ENCODE results near the gene ASCL1. TPM values are rescaled to one million over a fixed set of nuclear protein-coding genes. Genes with fewer than 3 reads are reported as not detected.

Gene ASCL1
- total RNA-seq, 1 donor from 2014 or later, result not detected

DNA sequence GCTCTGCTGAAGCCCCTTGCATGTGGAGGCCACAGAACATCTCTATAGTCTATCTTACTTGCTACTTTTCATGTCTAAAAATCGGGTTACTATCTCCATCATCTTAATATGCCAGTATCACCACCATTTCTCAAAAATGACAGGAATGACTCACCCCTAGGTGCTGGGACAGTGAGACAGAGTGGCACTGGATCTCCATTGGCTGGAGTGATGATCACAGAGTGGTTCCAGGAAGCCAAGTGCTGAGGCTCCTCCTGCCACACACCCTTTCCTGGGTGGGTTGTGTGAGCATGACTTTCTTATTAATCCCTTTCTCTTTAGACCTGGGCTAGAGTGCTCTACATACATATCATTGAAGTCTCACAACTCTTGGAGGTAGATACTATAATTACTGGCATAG, 3.3 kb upstream of the ASCL1 start:
- FAIRE-seq, result no peak
- H3K36me3 ChIP-seq (ENCODE audit: control insufficient read depth, insufficient read depth, low read length), result no peaks in the 10 kb centered on the region
- peaks cover 37% of the 10 kb centered on the region for H3K27me3 ChIP-seq (ENCODE audit: control insufficient read depth, insufficient read depth, low read length)
- H3K4me3 ChIP-seq (ENCODE audit: low read depth, low read length), result no peak overlapping the region
- TF ChIP-seq, protein P1, sequence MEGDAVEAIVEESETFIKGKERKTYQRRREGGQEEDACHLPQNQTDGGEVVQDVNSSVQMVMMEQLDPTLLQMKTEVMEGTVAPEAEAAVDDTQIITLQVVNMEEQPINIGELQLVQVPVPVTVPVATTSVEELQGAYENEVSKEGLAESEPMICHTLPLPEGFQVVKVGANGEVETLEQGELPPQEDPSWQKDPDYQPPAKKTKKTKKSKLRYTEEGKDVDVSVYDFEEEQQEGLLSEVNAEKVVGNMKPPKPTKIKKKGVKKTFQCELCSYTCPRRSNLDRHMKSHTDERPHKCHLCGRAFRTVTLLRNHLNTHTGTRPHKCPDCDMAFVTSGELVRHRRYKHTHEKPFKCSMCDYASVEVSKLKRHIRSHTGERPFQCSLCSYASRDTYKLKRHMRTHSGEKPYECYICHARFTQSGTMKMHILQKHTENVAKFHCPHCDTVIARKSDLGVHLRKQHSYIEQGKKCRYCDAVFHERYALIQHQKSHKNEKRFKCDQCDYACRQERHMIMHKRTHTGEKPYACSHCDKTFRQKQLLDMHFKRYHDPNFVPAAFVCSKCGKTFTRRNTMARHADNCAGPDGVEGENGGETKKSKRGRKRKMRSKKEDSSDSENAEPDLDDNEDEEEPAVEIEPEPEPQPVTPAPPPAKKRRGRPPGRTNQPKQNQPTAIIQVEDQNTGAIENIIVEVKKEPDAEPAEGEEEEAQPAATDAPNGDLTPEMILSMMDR (IDR thresholded peaks at IDR 0.05; ENCODE audit: insufficient read depth, low read length, severe bottlenecking), result no peak
- DNase-seq (ENCODE audit: low read depth), result no peak

DNA sequence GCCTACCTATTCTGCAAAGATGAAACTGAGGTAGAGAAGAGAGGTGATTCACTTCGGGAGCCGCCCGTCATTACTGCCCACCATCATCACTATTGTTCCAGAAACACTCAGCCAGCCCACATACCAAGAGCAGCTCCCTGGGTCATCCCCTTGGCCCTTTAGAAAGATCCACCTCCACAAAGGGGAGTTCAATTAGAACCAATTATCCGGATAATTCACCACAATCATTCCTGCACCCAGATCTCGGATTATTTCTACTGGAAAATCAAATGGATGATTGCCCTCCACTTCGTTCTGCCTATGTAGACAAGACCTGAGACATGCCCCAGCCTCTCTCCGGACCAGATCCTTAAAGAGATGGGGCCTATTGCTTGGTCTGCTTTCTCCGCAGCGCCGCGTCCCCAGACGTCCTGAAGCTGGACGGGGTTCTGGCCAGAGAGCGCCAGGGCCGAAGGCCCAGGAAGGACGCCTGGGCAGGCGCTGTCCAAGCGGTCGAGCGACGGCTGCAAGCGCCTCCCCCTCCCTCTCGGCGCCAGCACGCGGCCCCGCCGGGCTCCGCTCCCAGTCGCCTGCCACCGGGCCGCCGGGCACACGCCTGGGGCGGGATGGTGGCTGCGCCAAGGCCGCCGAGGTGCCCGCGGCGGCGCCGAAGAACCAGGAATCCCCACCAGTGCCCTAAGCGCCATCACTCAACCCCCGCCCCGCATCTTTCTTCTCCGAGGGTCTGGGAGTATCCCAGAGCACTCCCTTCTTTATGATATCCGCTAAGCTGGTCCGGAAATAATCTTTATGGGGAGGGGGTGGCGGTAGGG, 1.3 kb upstream of the ASCL1 start:
- DNase-seq (ENCODE audit: low read depth), result no peak
- FAIRE-seq, result no peak
- Histone ChIP-seq H3K36me3 (ENCODE audit: control insufficient read depth, insufficient read depth, low read length) (no peaks in the 10 kb centered on the region), H3K27me3 (ENCODE audit: control insufficient read depth, insufficient read depth, low read length) (peaks cover 40% of the 10 kb centered on the region), H3K4me3 (ENCODE audit: low read depth, low read length) (no peak overlapping the region)
- TF ChIP-seq, protein P1 (IDR thresholded peaks at IDR 0.05; ENCODE audit: insufficient read depth, low read length, severe bottlenecking), result no peak

DNA sequence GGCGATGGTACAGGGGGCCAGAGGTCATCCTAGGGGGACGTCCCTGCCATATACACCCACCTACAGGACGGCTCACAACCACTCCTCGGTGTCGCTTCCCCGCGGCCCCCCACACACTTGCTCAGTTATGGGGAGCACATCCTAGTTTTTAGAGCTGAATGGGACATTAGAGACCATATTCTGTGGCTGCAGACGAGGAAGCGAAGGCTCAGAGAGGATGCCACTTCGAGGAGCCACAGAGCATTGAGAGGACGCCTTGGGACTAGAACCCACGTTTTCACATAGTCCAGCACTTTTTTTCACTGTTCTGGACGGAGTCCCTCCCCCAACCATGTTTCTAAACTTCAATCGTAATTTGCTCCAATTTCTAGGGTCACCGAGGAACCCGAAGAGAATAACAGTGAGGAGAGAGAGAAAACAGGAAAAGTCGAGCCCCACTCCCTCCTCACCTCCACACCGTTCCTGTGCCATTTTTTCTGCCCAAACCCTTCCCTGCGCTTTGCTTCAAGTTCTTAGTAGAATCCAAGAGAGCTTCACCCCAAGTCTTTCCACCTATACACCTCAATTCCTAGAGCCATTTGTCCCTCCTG, 641 bp upstream of the ASCL1 start:
- Histone ChIP-seq H3K36me3 (ENCODE audit: control insufficient read depth, insufficient read depth, low read length) (no peaks in the 10 kb centered on the region), H3K4me3 (ENCODE audit: low read depth, low read length) (no peak overlapping the region), H3K27me3 (ENCODE audit: control insufficient read depth, insufficient read depth, low read length) (peaks cover 40% of the 10 kb centered on the region)
- TF ChIP-seq, protein P1 (IDR thresholded peaks at IDR 0.05; ENCODE audit: insufficient read depth, low read length, severe bottlenecking), result no peak
- no peak for DNase-seq (ENCODE audit: low read depth)
- no peak for FAIRE-seq

DNA sequence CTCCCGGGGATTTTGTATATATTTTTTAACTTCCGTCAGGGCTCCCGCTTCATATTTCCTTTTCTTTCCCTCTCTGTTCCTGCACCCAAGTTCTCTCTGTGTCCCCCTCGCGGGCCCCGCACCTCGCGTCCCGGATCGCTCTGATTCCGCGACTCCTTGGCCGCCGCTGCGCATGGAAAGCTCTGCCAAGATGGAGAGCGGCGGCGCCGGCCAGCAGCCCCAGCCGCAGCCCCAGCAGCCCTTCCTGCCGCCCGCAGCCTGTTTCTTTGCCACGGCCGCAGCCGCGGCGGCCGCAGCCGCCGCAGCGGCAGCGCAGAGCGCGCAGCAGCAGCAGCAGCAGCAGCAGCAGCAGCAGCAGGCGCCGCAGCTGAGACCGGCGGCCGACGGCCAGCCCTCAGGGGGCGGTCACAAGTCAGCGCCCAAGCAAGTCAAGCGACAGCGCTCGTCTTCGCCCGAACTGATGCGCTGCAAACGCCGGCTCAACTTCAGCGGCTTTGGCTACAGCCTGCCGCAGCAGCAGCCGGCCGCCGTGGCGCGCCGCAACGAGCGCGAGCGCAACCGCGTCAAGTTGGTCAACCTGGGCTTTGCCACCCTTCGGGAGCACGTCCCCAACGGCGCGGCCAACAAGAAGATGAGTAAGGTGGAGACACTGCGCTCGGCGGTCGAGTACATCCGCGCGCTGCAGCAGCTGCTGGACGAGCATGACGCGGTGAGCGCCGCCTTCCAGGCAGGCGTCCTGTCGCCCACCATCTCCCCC, 777 bp downstream of the ASCL1 start:
- Histone ChIP-seq H3K27me3 (ENCODE audit: control insufficient read depth, insufficient read depth, low read length) (peaks cover 46% of the 10 kb centered on the region), H3K36me3 (ENCODE audit: control insufficient read depth, insufficient read depth, low read length) (no peaks in the 10 kb centered on the region), H3K4me3 (ENCODE audit: low read depth, low read length) (peak overlapping the region; percentile 12)
- FAIRE-seq (no peak), DNase-seq (ENCODE audit: low read depth) (no peak)
- TF ChIP-seq, protein P1 (IDR thresholded peaks at IDR 0.05; ENCODE audit: insufficient read depth, low read length, severe bottlenecking), result no peak

DNA sequence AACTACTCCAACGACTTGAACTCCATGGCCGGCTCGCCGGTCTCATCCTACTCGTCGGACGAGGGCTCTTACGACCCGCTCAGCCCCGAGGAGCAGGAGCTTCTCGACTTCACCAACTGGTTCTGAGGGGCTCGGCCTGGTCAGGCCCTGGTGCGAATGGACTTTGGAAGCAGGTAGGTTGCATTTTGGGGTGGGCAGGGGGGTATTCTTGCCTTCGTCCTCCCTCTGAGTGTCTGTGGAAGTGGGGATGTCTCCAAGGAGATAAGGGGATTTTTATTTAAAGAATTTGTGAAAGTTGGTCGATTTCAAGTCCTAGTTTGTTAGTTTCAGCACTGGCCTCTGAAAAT, 1.3 kb downstream of the ASCL1 start:
- Histone ChIP-seq H3K4me3 (ENCODE audit: low read depth, low read length) (no peak overlapping the region), H3K27me3 (ENCODE audit: control insufficient read depth, insufficient read depth, low read length) (peaks cover 46% of the 10 kb centered on the region), H3K36me3 (ENCODE audit: control insufficient read depth, insufficient read depth, low read length) (no peaks in the 10 kb centered on the region)
- FAIRE-seq (no peak), DNase-seq (ENCODE audit: low read depth) (no peak)
- TF ChIP-seq, protein P1 (IDR thresholded peaks at IDR 0.05; ENCODE audit: insufficient read depth, low read length, severe bottlenecking), result no peak
